HuH-7 (cell line): Measurements from ENCODE around the gene OR13J1.

Experiments used
- DNase-seq: peaks from one replicate; pipeline ENCODE4 v3.0.0; 2011; ENCODE audit warnings: low spot score

OR13J1 gene

GRCh38 chr9:35858458-35858857 lies 11.7 kb downstream of the OR13J1 start:
- no peak for DNase-seq

GRCh38 chr9:35856882-35857281 lies 13.3 kb downstream of the OR13J1 start:
- DNase-seq = no peak

GRCh38 chr9:35856206-35856605 lies 14.0 kb downstream of the OR13J1 start:
- no peak for DNase-seq

- no peak for DNase-seq
These were observed 16.0 kb downstream of the OR13J1 start for GRCh38 chr9:35854091-35854762.

- no peak for DNase-seq
These were observed 17.0 kb downstream of the OR13J1 start for GRCh38 chr9:35852876-35853865.

- DNase-seq = no peak
These were observed 17.9 kb downstream of the OR13J1 start for GRCh38 chr9:35852267-35852815.

- no peak for DNase-seq
These were observed 22.2 kb downstream of the OR13J1 start for GRCh38 chr9:35847792-35848572.

- no peak for DNase-seq
These were observed 24.1 kb downstream of the OR13J1 start for GRCh38 chr9:35845824-35846771.

GRCh38 chr9:35844628-35845270 lies 25.5 kb downstream of the OR13J1 start:
- no peak for DNase-seq

- DNase-seq = peak; percentile 34
These were observed 27.4 kb downstream of the OR13J1 start for GRCh38 chr9:35842795-35843194.

- no peak for DNase-seq
These were observed 28.0 kb downstream of the OR13J1 start for GRCh38 chr9:35842020-35842745.

- DNase-seq = no peak
These were observed 28.6 kb downstream of the OR13J1 start for GRCh38 chr9:35841645-35841900.

GRCh38 chr9:35840881-35841644 lies 29.1 kb downstream of the OR13J1 start:
- no peak for DNase-seq

- DNase-seq = no peak
These were observed 30.3 kb downstream of the OR13J1 start for GRCh38 chr9:35839926-35840325.

GRCh38 chr9:35836595-35836994 lies 33.6 kb downstream of the OR13J1 start:
- no peak for DNase-seq

GRCh38 chr9:35835766-35836165 lies 34.4 kb downstream of the OR13J1 start:
- peak; percentile 43 for DNase-seq

GRCh38 chr9:35835216-35835632 lies 35.0 kb downstream of the OR13J1 start:
- peak; percentile 70 for DNase-seq

GRCh38 chr9:35834260-35835215 lies 35.7 kb downstream of the OR13J1 start:
- DNase-seq = no peak
